ENCODE results near the gene MICAL2. TPM values are rescaled to one million over a fixed set of nuclear protein-coding genes. Genes with fewer than 3 reads are reported as not detected.

Gene MICAL2
- total RNA-seq, 1 experiment from 2014 or later, result 191 TPM

DNA sequence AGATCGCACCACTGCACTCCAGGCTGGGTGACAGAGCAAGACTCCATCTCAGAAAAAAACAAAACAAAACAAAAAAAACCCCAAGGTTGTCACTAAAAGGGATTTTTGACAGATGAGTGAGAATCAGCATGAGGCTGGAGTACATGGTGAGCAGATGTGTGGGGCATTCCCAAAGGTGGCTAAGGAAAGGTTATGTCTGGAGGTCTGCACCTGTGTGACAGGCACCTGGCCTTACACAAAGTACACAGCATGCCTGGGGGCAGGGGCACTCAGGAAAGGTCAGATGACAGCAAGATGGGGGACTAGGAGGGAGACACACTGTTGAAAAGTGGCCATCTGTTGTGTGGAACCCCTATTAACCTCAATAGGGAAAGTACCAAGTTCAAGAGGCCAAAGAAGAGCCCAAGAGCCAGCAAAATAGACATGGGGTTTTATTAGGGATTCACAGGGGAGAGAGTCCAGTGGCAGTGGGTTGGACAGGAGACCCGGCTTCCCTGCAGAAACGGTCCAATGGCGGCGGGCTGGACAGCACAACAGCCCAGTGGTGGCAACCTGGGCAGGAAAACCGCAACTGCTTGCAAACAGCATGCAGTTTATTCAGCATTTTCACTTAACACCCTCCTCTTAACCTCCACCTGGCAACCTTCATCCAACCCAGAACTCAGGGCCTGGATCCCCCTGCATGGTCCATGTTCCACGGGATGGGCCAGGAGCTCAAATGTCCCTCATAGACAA, 101.1 kb downstream of the MICAL2 start:
- BruUV-seq (replicated peaks), result no TSS peak
- Mint-ChIP-seq H3K36me3 (ENCODE audit: insufficient read depth, unreplicated experiment) (peaks cover 36% of the 10 kb centered on the region), H3K9me3 (ENCODE audit: low read depth, unreplicated experiment) (no peaks in the 10 kb centered on the region), H3K4me3 (ENCODE audit: low read depth, unreplicated experiment) (no peak overlapping the region), H3K27ac (ENCODE audit: unreplicated experiment) (peak overlapping the region; percentile 54), H3K4me1 (ENCODE audit: low read depth, unreplicated experiment) (no peaks in the 10 kb centered on the region), H3K27me3 (ENCODE audit: unreplicated experiment) (no peaks in the 10 kb centered on the region)
- intact Hi-C loops (cut with micrococcal nuclease; ENCODE audit: unreplicated experiment), result loop anchor here (10.0 kb wide), 1 partner anchor 97 kb away; the partner anchor contains the start of gene MICAL2
- no peak for DNase-seq
- TF ChIP-seq, protein P1, sequence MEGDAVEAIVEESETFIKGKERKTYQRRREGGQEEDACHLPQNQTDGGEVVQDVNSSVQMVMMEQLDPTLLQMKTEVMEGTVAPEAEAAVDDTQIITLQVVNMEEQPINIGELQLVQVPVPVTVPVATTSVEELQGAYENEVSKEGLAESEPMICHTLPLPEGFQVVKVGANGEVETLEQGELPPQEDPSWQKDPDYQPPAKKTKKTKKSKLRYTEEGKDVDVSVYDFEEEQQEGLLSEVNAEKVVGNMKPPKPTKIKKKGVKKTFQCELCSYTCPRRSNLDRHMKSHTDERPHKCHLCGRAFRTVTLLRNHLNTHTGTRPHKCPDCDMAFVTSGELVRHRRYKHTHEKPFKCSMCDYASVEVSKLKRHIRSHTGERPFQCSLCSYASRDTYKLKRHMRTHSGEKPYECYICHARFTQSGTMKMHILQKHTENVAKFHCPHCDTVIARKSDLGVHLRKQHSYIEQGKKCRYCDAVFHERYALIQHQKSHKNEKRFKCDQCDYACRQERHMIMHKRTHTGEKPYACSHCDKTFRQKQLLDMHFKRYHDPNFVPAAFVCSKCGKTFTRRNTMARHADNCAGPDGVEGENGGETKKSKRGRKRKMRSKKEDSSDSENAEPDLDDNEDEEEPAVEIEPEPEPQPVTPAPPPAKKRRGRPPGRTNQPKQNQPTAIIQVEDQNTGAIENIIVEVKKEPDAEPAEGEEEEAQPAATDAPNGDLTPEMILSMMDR (IDR thresholded peaks at IDR 0.05; ENCODE audit: unreplicated experiment), result no peak
- CTCF ChIA-PET, result no interaction called here

DNA sequence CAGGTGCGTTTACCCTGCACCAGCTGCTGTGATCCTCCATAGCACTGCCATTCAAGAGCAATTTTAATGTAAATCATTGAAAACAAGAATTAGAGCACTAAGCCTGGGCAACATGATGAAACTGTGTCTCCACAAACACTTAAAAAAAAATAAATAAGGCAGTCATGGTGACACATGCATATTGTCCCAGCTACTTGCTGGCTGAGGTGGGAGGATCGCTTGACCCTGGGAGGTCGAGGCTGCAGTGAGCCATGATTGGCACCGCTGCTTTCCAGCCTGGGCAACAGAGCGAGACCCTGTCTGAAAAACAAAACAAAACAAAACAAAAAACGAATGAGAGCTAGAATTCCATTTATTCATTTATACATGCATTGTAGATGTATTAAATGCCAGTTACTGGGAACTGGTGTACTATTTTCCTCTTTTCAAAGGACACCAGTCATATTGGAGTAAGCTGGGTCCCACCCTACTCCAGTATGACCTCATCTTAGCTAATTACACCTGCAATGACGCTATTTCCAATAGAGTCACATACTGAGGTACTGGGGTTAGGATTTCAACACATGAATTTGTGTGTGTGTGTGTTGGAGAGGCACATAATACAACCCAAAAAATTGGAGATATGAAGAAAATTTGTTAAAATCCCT, 101.9 kb downstream of the MICAL2 start:
- TF ChIP-seq, protein P1 (IDR thresholded peaks at IDR 0.05; ENCODE audit: unreplicated experiment), result no peak
- no peaks in the 10 kb centered on the region for H3K27me3 Mint-ChIP-seq (ENCODE audit: unreplicated experiment)
- H3K9me3 Mint-ChIP-seq (ENCODE audit: low read depth, unreplicated experiment), result no peaks in the 10 kb centered on the region
- intact Hi-C loops (cut with micrococcal nuclease; ENCODE audit: unreplicated experiment), result loop anchor here (10.0 kb wide), 1 partner anchor 97 kb away; the partner anchor contains the start of gene MICAL2
- H3K4me3 Mint-ChIP-seq (ENCODE audit: low read depth, unreplicated experiment), result no peak overlapping the region
- CTCF ChIA-PET, result no interaction called here
- no TSS peak for BruUV-seq (replicated peaks)
- no peaks in the 10 kb centered on the region for H3K4me1 Mint-ChIP-seq (ENCODE audit: low read depth, unreplicated experiment)
- no peak for DNase-seq
- no peak overlapping the region for H3K27ac Mint-ChIP-seq (ENCODE audit: unreplicated experiment)
- peaks cover 44% of the 10 kb centered on the region for H3K36me3 Mint-ChIP-seq (ENCODE audit: insufficient read depth, unreplicated experiment)

DNA sequence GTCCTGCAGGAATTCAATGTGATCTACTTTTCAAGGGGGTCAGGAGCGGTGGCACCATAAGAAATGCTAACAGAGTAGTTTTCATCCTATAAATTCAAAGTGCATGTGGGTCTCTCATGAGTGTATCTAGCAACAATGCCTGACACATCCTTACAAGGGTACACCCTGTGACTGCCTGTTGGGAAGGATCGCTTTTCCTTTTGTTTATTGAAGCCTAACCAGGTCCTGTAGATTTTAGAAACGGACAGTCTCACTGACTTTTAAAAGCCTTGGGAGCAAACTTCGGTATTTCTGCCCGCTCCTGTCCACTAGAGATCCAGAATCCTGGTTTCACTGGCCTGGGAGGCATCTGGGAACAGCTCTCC, 102.4 kb downstream of the MICAL2 start:
- intact Hi-C loops (cut with micrococcal nuclease; ENCODE audit: unreplicated experiment), result loop anchor here (10.0 kb wide), 1 partner anchor 98 kb away; the partner anchor contains the start of gene MICAL2
- Mint-ChIP-seq H3K27ac (ENCODE audit: unreplicated experiment) (no peak overlapping the region), H3K36me3 (ENCODE audit: insufficient read depth, unreplicated experiment) (peaks cover 47% of the 10 kb centered on the region), H3K9me3 (ENCODE audit: low read depth, unreplicated experiment) (no peaks in the 10 kb centered on the region), H3K4me3 (ENCODE audit: low read depth, unreplicated experiment) (no peak overlapping the region), H3K4me1 (ENCODE audit: low read depth, unreplicated experiment) (peaks cover 2% of the 10 kb centered on the region), H3K27me3 (ENCODE audit: unreplicated experiment) (no peaks in the 10 kb centered on the region)
- no peak for DNase-seq
- CTCF ChIA-PET, result no interaction called here
- BruUV-seq (replicated peaks), result no TSS peak
- TF ChIP-seq, protein P1 (IDR thresholded peaks at IDR 0.05; ENCODE audit: unreplicated experiment), result no peak

DNA sequence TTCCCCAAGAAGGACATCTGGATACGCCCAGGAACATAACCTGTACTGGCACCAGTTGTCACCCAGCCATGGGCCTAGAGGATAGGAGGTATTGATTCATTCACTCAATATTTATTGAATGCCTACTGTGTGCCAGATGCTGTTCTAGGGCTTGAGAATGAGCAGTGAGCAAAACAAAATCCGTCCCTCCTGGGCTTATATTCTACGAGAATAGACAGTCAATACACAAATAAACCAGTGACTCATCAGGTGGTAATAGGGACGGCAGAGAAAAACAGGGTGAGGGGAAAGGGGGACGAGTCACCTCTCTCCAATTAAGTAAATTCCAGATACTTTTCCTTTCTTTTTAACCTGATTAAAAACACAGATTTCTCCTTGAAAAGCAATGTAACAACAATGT, 103.5 kb downstream of the MICAL2 start:
- no peaks in the 10 kb centered on the region for H3K27me3 Mint-ChIP-seq (ENCODE audit: unreplicated experiment)
- peaks cover 13% of the 10 kb centered on the region for H3K4me1 Mint-ChIP-seq (ENCODE audit: low read depth, unreplicated experiment)
- H3K36me3 Mint-ChIP-seq (ENCODE audit: insufficient read depth, unreplicated experiment), result peaks cover 58% of the 10 kb centered on the region
- CTCF ChIA-PET, result no interaction called here
- no peak overlapping the region for H3K27ac Mint-ChIP-seq (ENCODE audit: unreplicated experiment)
- DNase-seq, result no peak
- no peaks in the 10 kb centered on the region for H3K9me3 Mint-ChIP-seq (ENCODE audit: low read depth, unreplicated experiment)
- no peak overlapping the region for H3K4me3 Mint-ChIP-seq (ENCODE audit: low read depth, unreplicated experiment)
- intact Hi-C loops (cut with micrococcal nuclease; ENCODE audit: unreplicated experiment), result loop anchor here (10.0 kb wide), 1 partner anchor 99 kb away; the partner anchor contains the start of gene MICAL2
- TF ChIP-seq, protein P1 (IDR thresholded peaks at IDR 0.05; ENCODE audit: unreplicated experiment), result no peak
- BruUV-seq (replicated peaks), result no TSS peak
